MM.1S (cell line): Measurements from ENCODE around the gene SYNJ1.

Experiments
- DNase-seq: peaks from one replicate; pipeline ENCODE4 v3.0.0-alpha.2; 2015
- H2AFZ ChIP-seq: fragments of 300-600 bp; sonication (generic); 2 replicates; pipeline ENCODE4 v1.6.0; 2016; ENCODE audit warnings: antibody characterized with exemption, low read length
- H3F3A ChIP-seq: fragments of 300-600 bp; sonication (generic); 2 replicates; pipeline ENCODE4 v1.6.1; 2016; ENCODE audit warnings: mild to moderate bottlenecking, antibody characterized with exemption, low read length, moderate library complexity, mixed read lengths; ENCODE audit not compliant: insufficient read depth
- H3K27ac ChIP-seq: fragments of 300-600 bp; sonication (generic); 2 replicates; pipeline ENCODE4 v1.5.1; 2016; ENCODE audit warnings: mild to moderate bottlenecking, low read length
- H3K27me3 ChIP-seq: fragments of 300-600 bp; sonication (generic); replicated peaks from 2 replicates; pipeline ENCODE4 v1.6.0; 2016; ENCODE audit warnings: low read length; ENCODE audit not compliant: insufficient read depth
- H3K36me3 ChIP-seq: fragments of 300-600 bp; sonication (generic); replicated peaks from 2 replicates; pipeline ENCODE4 v1.6.1; 2016; ENCODE audit warnings: mild to moderate bottlenecking, low read length, mixed read lengths; ENCODE audit not compliant: insufficient read depth
- H3K4me1 ChIP-seq: fragments of 300-600 bp; sonication (generic); 2 replicates; pipeline ENCODE4 v1.6.1; 2016; ENCODE audit warnings: low read length, mixed read lengths
- H3K4me2 ChIP-seq: fragments of 300-600 bp; sonication (generic); 2 replicates; pipeline ENCODE4 v1.6.0; 2016; ENCODE audit warnings: low read depth, low read length
- H3K4me3 ChIP-seq: fragments of 300-600 bp; sonication (generic); 2 replicates; pipeline ENCODE4 v1.5.1; 2016; ENCODE audit warnings: low read length, mixed read lengths
- H3K79me2 ChIP-seq: fragments of 300-600 bp; sonication (generic); 2 replicates; pipeline ENCODE4 v1.6.1; 2016; ENCODE audit warnings: mixed run types, low read length, mixed read lengths
- H3K9ac ChIP-seq: fragments of 300-600 bp; sonication (generic); 2 replicates; pipeline ENCODE4 v1.6.1; 2016; ENCODE audit warnings: low read length, mixed read lengths
- H3K9me2 ChIP-seq: fragments of 300-600 bp; sonication (generic); replicated peaks from 2 replicates; pipeline ENCODE4 v1.6.1; 2016; ENCODE audit warnings: mild to moderate bottlenecking, low read length, mixed read lengths; ENCODE audit not compliant: insufficient read depth
- H3K9me3 ChIP-seq: fragments of 300-600 bp; sonication (generic); replicated peaks from 2 replicates; pipeline ENCODE4 v1.6.1; 2016; ENCODE audit warnings: mild to moderate bottlenecking, low read length, mixed read lengths; ENCODE audit not compliant: insufficient read depth
- H4K20me1 ChIP-seq: fragments of 300-600 bp; sonication (generic); 2 replicates; pipeline ENCODE4 v1.6.1; 2016; ENCODE audit warnings: mild to moderate bottlenecking, low read length, moderate library complexity, mixed read lengths; ENCODE audit not compliant: insufficient read depth
- EZH2 ChIP-seq: fragments of 300-600 bp; sonication (generic); optimal IDR thresholded peaks from 2 replicates; pipeline ENCODE3; 2017; ENCODE audit warnings: low read depth, mild to moderate bottlenecking, antibody characterized with exemption, low read length, mixed read lengths
- EZH2phosphoT487 ChIP-seq: fragments of 300-600 bp; sonication (generic); IDR thresholded peaks from 2 replicates; pipeline ENCODE4 v1.6.1; 2018; ENCODE audit warnings: antibody characterized with exemption, low read length
- TF ChIP-seq, protein P1 (sequence below): fragments of 300-600 bp; sonication (generic); IDR thresholded peaks from 2 replicates; pipeline ENCODE4 v1.5.1; 2016; ENCODE audit warnings: antibody characterized with exemption, low read length, mixed read lengths

SYNJ1 gene

GRCh38 chr21:32710987-32711386 is 16.8 kb downstream of the SYNJ1 start:
- Histone ChIP-seq H3K9me3 (no peaks in the 10 kb centered on the region; the same call in 1 of the 2 replicates), H3K27ac (no peak overlapping the region), H3F3A (peaks cover 14% of the 10 kb centered on the region), H3K27me3 (no peaks in the 10 kb centered on the region), H4K20me1 (peaks cover 6% of the 10 kb centered on the region; the same call in 1 of the 2 replicates), H3K4me3 (no peak overlapping the region), H3K79me2 (peaks cover 6% of the 10 kb centered on the region; the same call in 1 of the 2 replicates), H2AFZ (no peak overlapping the region), H3K4me2 (no peak overlapping the region), H3K9me2 (no peaks in the 10 kb centered on the region), H3K4me1 (peaks cover 15% of the 10 kb centered on the region), H3K9ac (no peak overlapping the region), H3K36me3 (no peaks in the 10 kb centered on the region)
- TF ChIP-seq EZH2phosphoT487, result no peak
- TF ChIP-seq, protein P1, sequence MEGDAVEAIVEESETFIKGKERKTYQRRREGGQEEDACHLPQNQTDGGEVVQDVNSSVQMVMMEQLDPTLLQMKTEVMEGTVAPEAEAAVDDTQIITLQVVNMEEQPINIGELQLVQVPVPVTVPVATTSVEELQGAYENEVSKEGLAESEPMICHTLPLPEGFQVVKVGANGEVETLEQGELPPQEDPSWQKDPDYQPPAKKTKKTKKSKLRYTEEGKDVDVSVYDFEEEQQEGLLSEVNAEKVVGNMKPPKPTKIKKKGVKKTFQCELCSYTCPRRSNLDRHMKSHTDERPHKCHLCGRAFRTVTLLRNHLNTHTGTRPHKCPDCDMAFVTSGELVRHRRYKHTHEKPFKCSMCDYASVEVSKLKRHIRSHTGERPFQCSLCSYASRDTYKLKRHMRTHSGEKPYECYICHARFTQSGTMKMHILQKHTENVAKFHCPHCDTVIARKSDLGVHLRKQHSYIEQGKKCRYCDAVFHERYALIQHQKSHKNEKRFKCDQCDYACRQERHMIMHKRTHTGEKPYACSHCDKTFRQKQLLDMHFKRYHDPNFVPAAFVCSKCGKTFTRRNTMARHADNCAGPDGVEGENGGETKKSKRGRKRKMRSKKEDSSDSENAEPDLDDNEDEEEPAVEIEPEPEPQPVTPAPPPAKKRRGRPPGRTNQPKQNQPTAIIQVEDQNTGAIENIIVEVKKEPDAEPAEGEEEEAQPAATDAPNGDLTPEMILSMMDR, result no peak
- DNase-seq, result no peak

DNA sequence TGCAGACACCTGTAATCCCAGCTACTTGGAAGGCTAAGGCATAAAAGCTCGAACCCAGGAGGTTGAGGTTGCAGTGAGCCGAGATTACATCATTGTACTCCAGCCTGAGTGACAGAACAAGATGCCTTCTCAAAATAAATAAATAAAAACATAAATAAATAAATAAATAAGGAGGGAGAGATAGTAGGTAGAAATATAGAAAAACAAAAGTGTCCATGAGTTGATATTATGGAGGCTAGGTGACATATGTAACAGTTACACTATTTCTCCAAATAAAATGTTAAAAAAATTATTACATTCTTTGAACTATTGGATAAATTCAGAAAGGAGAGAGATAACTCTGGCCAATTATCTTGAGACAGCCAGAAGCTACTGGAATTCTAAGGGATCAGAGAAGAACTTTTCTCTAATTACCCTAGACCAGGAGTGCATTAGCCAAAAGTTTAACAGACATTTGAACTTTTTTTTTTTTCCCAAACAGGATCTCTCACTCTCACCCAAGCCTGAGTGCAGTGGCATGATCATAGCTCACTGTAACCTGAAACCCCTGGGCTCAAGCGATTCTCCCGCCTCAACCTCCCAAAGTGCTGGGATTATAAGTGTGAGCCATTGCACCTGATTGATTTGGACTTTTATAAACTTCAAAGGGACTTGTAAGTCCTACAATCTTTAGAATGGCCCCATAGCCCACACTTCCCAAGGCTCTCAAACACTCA is 17.6 kb downstream of the SYNJ1 start:
- Histone ChIP-seq H3K36me3 (no peaks in the 10 kb centered on the region), H4K20me1 (peaks cover 6% of the 10 kb centered on the region; the same call in 1 of the 2 replicates)

DNA sequence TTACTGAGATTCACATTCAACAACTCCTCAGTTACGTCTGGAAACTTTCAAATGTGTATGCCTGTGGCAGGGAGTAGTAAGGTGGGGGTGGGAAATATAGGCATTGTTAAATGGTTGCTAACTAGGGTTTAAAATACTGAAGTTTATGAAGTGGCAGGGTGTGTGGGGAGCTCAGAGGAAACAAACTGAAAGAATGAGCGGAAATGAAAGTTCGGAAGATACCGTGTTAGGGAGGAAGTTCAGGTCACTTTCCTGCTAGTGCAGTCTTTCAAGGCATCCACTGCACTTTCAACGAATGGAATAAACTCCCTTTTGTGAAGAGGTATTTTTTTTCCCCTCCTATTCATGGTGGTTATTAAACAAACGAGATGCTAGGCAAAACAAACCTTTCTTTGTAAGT is 19.7 kb downstream of the SYNJ1 start:
- no peak overlapping the region for H3K4me3 ChIP-seq
- H3K27ac ChIP-seq, result no peak overlapping the region
- DNase-seq, result no peak
- no peak overlapping the region for H2AFZ ChIP-seq
- no peaks in the 10 kb centered on the region; the same call in 1 of the 2 replicates for H3K9me3 ChIP-seq
- no peaks in the 10 kb centered on the region for H3K27me3 ChIP-seq
- H3K9me2 ChIP-seq, result no peaks in the 10 kb centered on the region
- H3K4me2 ChIP-seq, result no peak overlapping the region
- no peaks in the 10 kb centered on the region for H3K36me3 ChIP-seq
- H3K9ac ChIP-seq, result no peak overlapping the region
- TF ChIP-seq, protein P1, result no peak
- TF ChIP-seq EZH2phosphoT487 (no peak), EZH2 (no peak)
- H3K79me2 ChIP-seq, result peaks cover 20% of the 10 kb centered on the region
- peaks cover 14% of the 10 kb centered on the region for H3F3A ChIP-seq
- H3K4me1 ChIP-seq, result peaks cover 15% of the 10 kb centered on the region
- H4K20me1 ChIP-seq, result peaks cover 9% of the 10 kb centered on the region

More for the DNA sequence above, 17.6 kb downstream of the SYNJ1 start:
- Histone ChIP-seq H3F3A (peaks cover 14% of the 10 kb centered on the region), H3K9me2 (no peaks in the 10 kb centered on the region), H3K9me3 (no peaks in the 10 kb centered on the region; the same call in 1 of the 2 replicates), H3K79me2 (peaks cover 11% of the 10 kb centered on the region), H3K4me3 (no peak overlapping the region), H3K4me1 (peaks cover 15% of the 10 kb centered on the region), H2AFZ (no peak overlapping the region), H3K9ac (no peak overlapping the region), H3K4me2 (no peak overlapping the region), H3K27ac (no peak overlapping the region), H3K27me3 (no peaks in the 10 kb centered on the region)
- no peak for DNase-seq
- TF ChIP-seq, protein P1, result no peak
